Measurements from ENCODE around the gene UCN.

DNA sequence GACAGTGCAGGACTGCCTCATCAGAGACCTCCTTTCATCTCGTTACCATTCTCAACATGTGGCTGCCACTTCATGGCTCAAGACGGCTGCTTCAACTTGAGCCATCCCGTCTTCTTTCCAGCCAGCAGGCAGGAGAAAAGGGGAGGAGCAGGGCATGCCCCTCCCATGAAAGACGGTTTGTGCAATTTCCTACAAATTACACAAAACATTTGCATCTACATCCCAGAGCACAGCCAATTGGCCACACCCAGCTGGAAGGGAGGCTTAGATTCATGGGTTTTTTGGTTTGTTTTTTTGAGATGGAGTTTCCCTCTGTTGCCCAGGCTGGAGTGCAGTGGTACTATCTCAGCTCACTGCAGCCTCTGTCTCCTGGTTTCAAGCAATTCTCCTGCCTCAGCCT lies 11.8 kb downstream of the UCN start:
- TF ChIP-seq CTCF (optimal IDR thresholded peaks at IDR 0.05 in 1 of 3, IDR thresholded peaks at IDR 0.05 in 1 of 3, conservative IDR thresholded peaks at IDR 0.05 in 1 of 3; ENCODE audit: extremely low read depth in 1 of 3, insufficient read depth in 2 of 3, low read length in 3 of 3): no peak
- TF ChIP-seq EZH2 (IDR thresholded peaks at IDR 0.05; ENCODE audit: low read length): no peak

Measured in keratinocyte (primary cell).